H1 (cell line): ENCODE results near the gene CNTN5. TPM values are rescaled to one million over a fixed set of nuclear protein-coding genes. Genes with fewer than 3 reads are reported as not detected.

Experiments used
- CTCF ChIA-PET: fragments of 300-600 bp; sonication (Branson Sonifier 250); formaldehyde crosslinking; loops from one replicate; lab custom pipeline; 2021; ENCODE audit not compliant: partially characterized antibody; lab: Charles Lee
- POLR2A ChIA-PET: fragments of 300-600 bp; sonication (Branson Sonifier 250); formaldehyde crosslinking; loops from one replicate; lab custom pipeline; 2021; ENCODE audit warnings: inconsistent platforms; ENCODE audit not compliant: partially characterized antibody; lab: Charles Lee
- DNase-seq, 2 experiments: peaks; one replicate each; pipeline versions ENCODE4 v3.0.0 to v3.0.0-alpha.2; 2010 to 2022; ENCODE audit warnings: low spot score in 2 of 2, low read depth in 1 of 2, mixed read lengths in 1 of 2
- FAIRE-seq: peaks from 2 replicates; lab custom pipeline; 2011; peaks lifted over from hg19 to GRCh38; lab: Jason Lieb, UNC
- H2AFZ ChIP-seq: 2 replicates; pipeline ENCODE4 v1.8.1; 2012; ENCODE audit warnings: low read length, inconsistent platforms
- H2AK5ac ChIP-seq: 2 replicates; pipeline ENCODE4 v1.6.1; 2013; ENCODE audit warnings: low read depth, low read length
- H2BK120ac ChIP-seq: replicated peaks from 2 replicates; pipeline ENCODE3; 2013; ENCODE audit warnings: low read depth, low read length, inconsistent platforms
- H2BK12ac ChIP-seq: 2 replicates; pipeline ENCODE4 v1.6.1; 2013; ENCODE audit warnings: low read depth, low read length
- H2BK15ac ChIP-seq: 2 replicates; pipeline ENCODE4 v1.6.1; 2013; ENCODE audit warnings: low read length
- H2BK20ac ChIP-seq: 2 replicates; pipeline ENCODE4 v1.6.1; 2013; ENCODE audit warnings: low read length
- H2BK5ac ChIP-seq: 2 replicates; pipeline ENCODE4 v1.6.1; 2013; ENCODE audit warnings: low read depth, low read length
- H3K14ac ChIP-seq: 2 replicates; pipeline ENCODE4 v1.6.1; 2013; ENCODE audit warnings: inconsistent platforms; ENCODE audit not compliant: insufficient read length
- H3K18ac ChIP-seq: 2 replicates; pipeline ENCODE4 v1.6.1; 2013; ENCODE audit warnings: low read length; ENCODE audit errors: extremely low read depth
- H3K23ac ChIP-seq: 2 replicates; pipeline ENCODE4 v1.6.1; 2013; ENCODE audit warnings: inconsistent platforms; ENCODE audit not compliant: insufficient read length
- H3K23me2 ChIP-seq: 2 replicates; pipeline ENCODE4 v1.6.1; 2013; ENCODE audit warnings: low read depth, low read length
- H3K27ac ChIP-seq: 2 replicates; pipeline ENCODE4 v1.6.1; 2011; ENCODE audit warnings: low read depth, low read length, inconsistent platforms
- H3K27me3 ChIP-seq, 4 experiments: replicated peaks in 1 of 4; 1 replicate in 1 of 4; 2 replicates in 3 of 4; pipeline versions ENCODE4 v1.6.1 to v1.8.1; 2011 to 2013; ENCODE audit warnings: low read length in 3 of 4, mild to moderate bottlenecking in 3 of 4, inconsistent platforms in 2 of 4, mixed read lengths in 2 of 4, moderate library complexity in 1 of 4; ENCODE audit not compliant: control insufficient read depth in 3 of 4, insufficient read depth in 3 of 4; ENCODE audit errors: extremely low read depth in 1 of 4
- H3K36me3 ChIP-seq, 4 experiments: 2 replicates each; pipeline versions ENCODE4 v1.6.1 to v1.8.1; 2011 to 2013; ENCODE audit warnings: mild to moderate bottlenecking in 4 of 4, low read length in 3 of 4, moderate library complexity in 2 of 4, control low read depth in 1 of 4, inconsistent platforms in 1 of 4; ENCODE audit not compliant: insufficient read depth in 4 of 4, control insufficient read depth in 2 of 4
- H3K4ac ChIP-seq: replicated peaks from 2 replicates; pipeline ENCODE3; 2013; ENCODE audit warnings: low read length, low read depth, mixed read lengths, inconsistent platforms; ENCODE audit not compliant: insufficient read length
- H3K4me1 ChIP-seq, 4 experiments: replicated peaks in 1 of 4; 1 replicate in 1 of 4; 2 replicates in 3 of 4; pipeline versions ENCODE4 v1.6.1 to v1.8.1; 2011 to 2013; ENCODE audit warnings: low read length in 3 of 4, inconsistent platforms in 2 of 4, mixed read lengths in 1 of 4; ENCODE audit not compliant: insufficient read depth in 4 of 4, control insufficient read depth in 3 of 4
- H3K4me2 ChIP-seq, 2 experiments: 2 replicates each; pipeline versions ENCODE4 v1.6.1 to v1.8.1; 2011 to 2013; ENCODE audit warnings: low read depth in 2 of 2, low read length in 2 of 2, control low read depth in 1 of 2, inconsistent platforms in 1 of 2, mild to moderate bottlenecking in 1 of 2; ENCODE audit not compliant: insufficient read depth in 1 of 2
- H3K4me3 ChIP-seq, 4 experiments: fragments of 200-600, 300-600 bp in 1 of 4; sonication (generic), shearing (Covaris generic), sonication (Bioruptor Twin) in 1 of 4; 2 replicates each; pipeline versions ENCODE4 v1.5.1 to v1.8.1; 2011 to 2016; ENCODE audit warnings: low read length in 4 of 4, low read depth in 3 of 4, control low read depth in 2 of 4, inconsistent platforms in 2 of 4, mild to moderate bottlenecking in 2 of 4, mixed read lengths in 1 of 4, moderate library complexity in 1 of 4; ENCODE audit not compliant: insufficient read depth in 2 of 4; ENCODE audit errors: extremely low read depth in 1 of 4
- H3K56ac ChIP-seq: replicated peaks from 2 replicates; pipeline ENCODE3; 2013; ENCODE audit warnings: low read depth, mild to moderate bottlenecking, mixed read lengths, low read length, inconsistent platforms; ENCODE audit not compliant: insufficient read length
- H3K79me1 ChIP-seq: 2 replicates; pipeline ENCODE4 v1.6.1; 2013; ENCODE audit warnings: low read depth, low read length, control low read depth
- H3K79me2 ChIP-seq, 2 experiments: 2 replicates each; pipeline versions ENCODE4 v1.6.1 to v1.8.1; 2012 to 2013; ENCODE audit warnings: low read length in 2 of 2, mild to moderate bottlenecking in 2 of 2, inconsistent platforms in 1 of 2; ENCODE audit not compliant: insufficient read depth in 2 of 2, control insufficient read depth in 1 of 2
- H3K9ac ChIP-seq, 4 experiments: replicated peaks in 1 of 4; 1 replicate in 1 of 4; 2 replicates in 3 of 4; pipeline versions ENCODE4 v1.6.1 to v1.8.1; 2011 to 2013; ENCODE audit warnings: low read depth in 3 of 4, low read length in 3 of 4, control low read depth in 2 of 4, mild to moderate bottlenecking in 2 of 4, moderate library complexity in 2 of 4, inconsistent platforms in 1 of 4; ENCODE audit errors: extremely low read depth in 1 of 4
- H3K9me3 ChIP-seq, 2 experiments: 2 replicates each; pipeline versions ENCODE4 v1.6.1 to v1.8.1; 2012 to 2013; ENCODE audit warnings: mild to moderate bottlenecking in 2 of 2, moderate library complexity in 2 of 2, control low read depth in 1 of 2, inconsistent platforms in 1 of 2, low read depth in 1 of 2, low read length in 1 of 2, mixed read lengths in 1 of 2; ENCODE audit not compliant: insufficient read depth in 2 of 2
- H4K20me1 ChIP-seq, 2 experiments: replicated peaks in 1 of 2; 2 replicates each; pipeline versions ENCODE3 to v1.8.1; 2011 to 2013; ENCODE audit warnings: inconsistent platforms in 2 of 2, low read length in 2 of 2, mild to moderate bottlenecking in 1 of 2; ENCODE audit not compliant: insufficient read depth in 2 of 2, control insufficient read depth in 1 of 2
- H4K5ac ChIP-seq: 2 replicates; pipeline ENCODE4 v1.6.1; 2013; ENCODE audit warnings: low read length, low read depth, mixed read lengths, inconsistent platforms; ENCODE audit not compliant: insufficient read length
- H4K8ac ChIP-seq: 2 replicates; pipeline ENCODE4 v1.8.0; 2013; ENCODE audit warnings: mild to moderate bottlenecking, moderate library complexity, low read length, inconsistent platforms; ENCODE audit not compliant: insufficient read depth; ENCODE audit errors: extremely low read depth
- H4K91ac ChIP-seq: replicated peaks from 2 replicates; pipeline ENCODE3; 2013; ENCODE audit warnings: low read length, mixed read lengths, inconsistent platforms; ENCODE audit not compliant: insufficient read length
- BACH1 ChIP-seq: IDR thresholded peaks from 2 replicates; pipeline ENCODE4 v1.6.1; 2012; ENCODE audit warnings: low read length, improper control_type of control experiment
- CHD1 ChIP-seq: IDR thresholded peaks from 2 replicates; pipeline ENCODE4 v1.6.1; 2012; ENCODE audit warnings: low read depth, low read length, improper control_type of control experiment
- EP300 ChIP-seq, 2 experiments: IDR thresholded peaks; 1 replicate in 1 of 2; 2 replicates in 1 of 2; pipeline ENCODE4 v1.6.1; 2011 to 2012; ENCODE audit warnings: low read depth in 2 of 2, low read length in 2 of 2, mild to moderate bottlenecking in 2 of 2, borderline replicate concordance in 1 of 2, inconsistent platforms in 1 of 2, moderate library complexity in 1 of 2
- FOSL1 ChIP-seq: IDR thresholded peaks from 2 replicates; pipeline ENCODE4 v1.6.1; 2011; ENCODE audit warnings: mild to moderate bottlenecking, low read depth, low read length, moderate library complexity; ENCODE audit not compliant: insufficient read depth
- GTF2F1 ChIP-seq: IDR thresholded peaks from 2 replicates; pipeline ENCODE4 v1.6.1; 2012; ENCODE audit warnings: low read depth, low read length, improper control_type of control experiment, borderline replicate concordance
- PHF8 ChIP-seq: fragments of 200-600 bp; sonication (generic); conservative IDR thresholded peaks from 2 replicates; pipeline ENCODE4 v1.7.1; 2012; ENCODE audit warnings: low read depth, mild to moderate bottlenecking, inconsistent platforms, low read length, moderate library complexity
- SIX5 ChIP-seq: IDR thresholded peaks from 2 replicates; pipeline ENCODE4 v1.6.1; 2011; ENCODE audit warnings: mild to moderate bottlenecking, low read depth, low read length
- SP1 ChIP-seq: IDR thresholded peaks from 2 replicates; pipeline ENCODE4 v1.6.1; 2011; ENCODE audit warnings: low read depth, low read length
- SP2 ChIP-seq: IDR thresholded peaks from 2 replicates; pipeline ENCODE4 v1.6.1; 2012; ENCODE audit warnings: mild to moderate bottlenecking, low read length, inconsistent platforms
- SUZ12 ChIP-seq: fragments of 200-600 bp; sonication (generic); IDR thresholded peaks from 2 replicates; pipeline ENCODE4 v1.6.1; 2012; ENCODE audit warnings: mild to moderate bottlenecking, inconsistent platforms, low read length, moderate library complexity, mixed read lengths
- WGBS, 2 experiments: shearing (Covaris generic) in 1 of 2; methylation state at CpG; one replicate each; pipeline versions ENCODE4 v1.1.6 to v1.1.7; 2013 to 2015; ENCODE audit warnings: low lambda C conversion rate in 2 of 2, mixed read lengths in 2 of 2, inconsistent platforms in 1 of 2, low coverage in 1 of 2, missing lambda C conversion rate in 1 of 2; ENCODE audit not compliant: insufficient replicate concordance in 2 of 2, insufficient coverage in 1 of 2, insufficient read length in 1 of 2; ENCODE audit errors: extremely low coverage in 1 of 2, missing lambda C conversion rate in 1 of 2; 5-methylcytosine and 5-hydroxymethylcytosine counted together
- polyA plus RNA-seq, 7 experiments: library from polyadenylated mRNA; depleted of rRNA in 3 of 7; stranded (reverse) in 5 of 7; unstranded in 2 of 7; fragments of >200 nt in 5 of 7; fragments of 200-250 nt in 2 of 7; gene quantifications; 1 replicate in 5 of 7; 2 replicates in 1 of 7; 4 replicates in 1 of 7; pipeline versions ENCODE4 v1.2.1 to v1.2.3, GENCODE V29; 2011 to 2013; ENCODE audit warnings: missing spikeins in 2 of 7, mixed read lengths in 2 of 7
- total RNA-seq: library from RNA; stranded (reverse); fragmentation: NEBNext Ultra II Directional; extraction: Animal tissue kit (Norgen Biotek cat#: 25700); gene quantifications from 2 replicates; pipeline ENCODE4 v1.2.1, GENCODE V29; 2021

CNTN5 gene
- total and polyA plus RNA-seq, 2 of the 8 experiments (the other 6 are each of a cell fraction or from before 2014, with no cell fraction given), result not detected

DNA sequence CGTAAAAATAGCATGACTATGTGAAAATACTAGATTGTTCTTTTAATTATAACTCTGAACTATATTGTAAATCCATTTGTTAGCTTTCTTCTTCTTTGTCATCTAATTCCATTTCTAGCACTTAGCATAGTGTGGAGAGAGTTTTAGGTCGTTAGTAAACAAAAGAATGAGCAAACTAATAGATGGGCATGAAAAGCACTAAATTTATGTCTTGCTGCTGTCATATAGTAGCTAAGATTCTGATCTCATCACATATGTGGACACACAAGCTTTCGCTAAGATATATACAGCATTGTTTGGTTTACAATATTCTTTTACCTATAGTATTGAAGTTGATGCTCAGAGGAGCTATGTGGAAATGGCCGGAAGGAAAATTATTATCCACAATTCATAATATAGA is 370.5 kb downstream of the CNTN5 start:
- H4K8ac ChIP-seq, result no peak overlapping the region
- H4K91ac ChIP-seq, result no peak overlapping the region
- ChIA-PET POLR2A (no interaction called here), CTCF (interaction anchor here (0.5 kb wide), 1 partner anchor 49 kb away, joined by 3 read pairs; no protein-coding TSS in a partner anchor)
- H2BK20ac ChIP-seq, result no peak overlapping the region
- no peak for FAIRE-seq
- no peak overlapping the region for H3K4me2 ChIP-seq
- H2BK120ac ChIP-seq, result no peak overlapping the region
- no peak overlapping the region for H3K23ac ChIP-seq
- DNase-seq, result no peak
- H3K18ac ChIP-seq, result no peak overlapping the region
- no peaks in the 10 kb centered on the region for H3K36me3 ChIP-seq
- H3K56ac ChIP-seq, result no peak overlapping the region
- H3K27ac ChIP-seq, result no peak overlapping the region
- H2BK15ac ChIP-seq, result no peak overlapping the region
- H3K23me2 ChIP-seq, result no peaks in the 10 kb centered on the region
- no peak for TF ChIP-seq FOSL1
- TF ChIP-seq EP300 (IDR thresholded peaks at IDR 0.05; ENCODE audit: borderline replicate concordance in 1 of 2, low read depth in 2 of 2, low read length in 2 of 2), result no peak
- TF ChIP-seq SP2, result no peak
- no peak for TF ChIP-seq SUZ12
- no peak for TF ChIP-seq SP1
- no peak for TF ChIP-seq SIX5
- TF ChIP-seq PHF8, result no peak
- TF ChIP-seq BACH1, result no peak
- TF ChIP-seq CHD1, result no peak
- no peak for TF ChIP-seq GTF2F1
- H3K4me3 ChIP-seq, result no peak overlapping the region
- no peak overlapping the region for H2BK12ac ChIP-seq
- H2AK5ac ChIP-seq, result no peak overlapping the region
- H3K4ac ChIP-seq, result no peak overlapping the region
- H2BK5ac ChIP-seq, result no peak overlapping the region
- H3K14ac ChIP-seq, result no peak overlapping the region
- no peaks in the 10 kb centered on the region for H3K79me1 ChIP-seq
- H3K9ac ChIP-seq, result no peak overlapping the region
- no peaks in the 10 kb centered on the region for H3K79me2 ChIP-seq
- H4K20me1 ChIP-seq, result no peaks in the 10 kb centered on the region
- WGBS, 2 experiments, result 93% methylated on average over 4 of the region's 4 CpGs; no CpG with 5 or more reads in 1 of the 2 experiments
- H3K27me3 ChIP-seq, result no peaks in the 10 kb centered on the region
- H3K4me1 ChIP-seq, result no peaks in the 10 kb centered on the region
- no peak overlapping the region for H4K5ac ChIP-seq
- H2AFZ ChIP-seq, result no peak overlapping the region
- no peaks in the 10 kb centered on the region for H3K9me3 ChIP-seq
